ENCODE results near the gene POR.

DNA sequence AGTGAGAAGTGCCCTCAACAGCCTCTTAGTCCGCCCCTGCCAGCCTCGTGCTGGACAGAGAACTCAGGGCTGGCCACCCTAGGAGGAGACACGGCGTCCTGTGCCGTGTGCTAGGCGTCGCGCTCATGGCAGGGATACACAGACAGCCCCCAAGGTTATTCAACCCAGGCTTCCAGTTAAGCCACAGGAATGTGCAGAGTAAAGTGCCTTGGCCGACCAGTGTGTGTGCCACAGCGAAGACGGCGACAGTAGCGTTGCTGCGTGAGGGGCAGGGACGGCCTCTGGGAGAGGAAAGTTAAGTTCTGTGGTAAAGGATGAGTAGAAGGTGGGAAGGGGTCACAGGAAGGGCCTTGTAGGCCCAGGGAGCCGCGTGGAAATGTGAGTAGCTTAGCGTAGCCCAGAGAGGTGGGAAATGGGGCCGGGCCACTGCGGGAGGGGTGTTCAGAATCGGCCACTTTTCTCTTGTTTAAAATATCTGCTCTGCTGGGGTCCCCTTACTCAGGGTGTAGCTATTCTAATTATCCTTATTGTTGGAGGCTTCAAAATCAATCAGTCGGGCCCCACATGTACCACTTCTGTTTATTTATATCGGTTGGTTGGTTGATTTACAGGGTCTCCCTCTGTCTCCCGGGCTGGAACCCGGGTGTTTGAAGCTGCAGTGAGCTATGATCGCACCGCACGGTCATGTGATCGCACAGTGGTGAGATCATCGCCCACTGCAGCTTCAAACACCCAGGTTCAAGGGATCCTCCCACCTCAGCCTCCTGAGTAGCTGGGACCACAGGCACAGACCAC is 54.9 kb downstream of the POR start:
- TF ChIP-seq POLR2AphosphoS5 (IDR thresholded peaks at IDR 0.05; ENCODE audit: low read depth, low read length) = no peak
- no peak for TF ChIP-seq TEAD4 (IDR thresholded peaks at IDR 0.05; ENCODE audit: borderline replicate concordance, insufficient read depth)
- TF ChIP-seq MXI1 (IDR thresholded peaks at IDR 0.05; ENCODE audit: low read depth, low read length) = no peak
- TF ChIP-seq, protein P1, sequence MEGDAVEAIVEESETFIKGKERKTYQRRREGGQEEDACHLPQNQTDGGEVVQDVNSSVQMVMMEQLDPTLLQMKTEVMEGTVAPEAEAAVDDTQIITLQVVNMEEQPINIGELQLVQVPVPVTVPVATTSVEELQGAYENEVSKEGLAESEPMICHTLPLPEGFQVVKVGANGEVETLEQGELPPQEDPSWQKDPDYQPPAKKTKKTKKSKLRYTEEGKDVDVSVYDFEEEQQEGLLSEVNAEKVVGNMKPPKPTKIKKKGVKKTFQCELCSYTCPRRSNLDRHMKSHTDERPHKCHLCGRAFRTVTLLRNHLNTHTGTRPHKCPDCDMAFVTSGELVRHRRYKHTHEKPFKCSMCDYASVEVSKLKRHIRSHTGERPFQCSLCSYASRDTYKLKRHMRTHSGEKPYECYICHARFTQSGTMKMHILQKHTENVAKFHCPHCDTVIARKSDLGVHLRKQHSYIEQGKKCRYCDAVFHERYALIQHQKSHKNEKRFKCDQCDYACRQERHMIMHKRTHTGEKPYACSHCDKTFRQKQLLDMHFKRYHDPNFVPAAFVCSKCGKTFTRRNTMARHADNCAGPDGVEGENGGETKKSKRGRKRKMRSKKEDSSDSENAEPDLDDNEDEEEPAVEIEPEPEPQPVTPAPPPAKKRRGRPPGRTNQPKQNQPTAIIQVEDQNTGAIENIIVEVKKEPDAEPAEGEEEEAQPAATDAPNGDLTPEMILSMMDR (IDR thresholded peaks at IDR 0.05) = no peak
- TF ChIP-seq, protein P2, sequence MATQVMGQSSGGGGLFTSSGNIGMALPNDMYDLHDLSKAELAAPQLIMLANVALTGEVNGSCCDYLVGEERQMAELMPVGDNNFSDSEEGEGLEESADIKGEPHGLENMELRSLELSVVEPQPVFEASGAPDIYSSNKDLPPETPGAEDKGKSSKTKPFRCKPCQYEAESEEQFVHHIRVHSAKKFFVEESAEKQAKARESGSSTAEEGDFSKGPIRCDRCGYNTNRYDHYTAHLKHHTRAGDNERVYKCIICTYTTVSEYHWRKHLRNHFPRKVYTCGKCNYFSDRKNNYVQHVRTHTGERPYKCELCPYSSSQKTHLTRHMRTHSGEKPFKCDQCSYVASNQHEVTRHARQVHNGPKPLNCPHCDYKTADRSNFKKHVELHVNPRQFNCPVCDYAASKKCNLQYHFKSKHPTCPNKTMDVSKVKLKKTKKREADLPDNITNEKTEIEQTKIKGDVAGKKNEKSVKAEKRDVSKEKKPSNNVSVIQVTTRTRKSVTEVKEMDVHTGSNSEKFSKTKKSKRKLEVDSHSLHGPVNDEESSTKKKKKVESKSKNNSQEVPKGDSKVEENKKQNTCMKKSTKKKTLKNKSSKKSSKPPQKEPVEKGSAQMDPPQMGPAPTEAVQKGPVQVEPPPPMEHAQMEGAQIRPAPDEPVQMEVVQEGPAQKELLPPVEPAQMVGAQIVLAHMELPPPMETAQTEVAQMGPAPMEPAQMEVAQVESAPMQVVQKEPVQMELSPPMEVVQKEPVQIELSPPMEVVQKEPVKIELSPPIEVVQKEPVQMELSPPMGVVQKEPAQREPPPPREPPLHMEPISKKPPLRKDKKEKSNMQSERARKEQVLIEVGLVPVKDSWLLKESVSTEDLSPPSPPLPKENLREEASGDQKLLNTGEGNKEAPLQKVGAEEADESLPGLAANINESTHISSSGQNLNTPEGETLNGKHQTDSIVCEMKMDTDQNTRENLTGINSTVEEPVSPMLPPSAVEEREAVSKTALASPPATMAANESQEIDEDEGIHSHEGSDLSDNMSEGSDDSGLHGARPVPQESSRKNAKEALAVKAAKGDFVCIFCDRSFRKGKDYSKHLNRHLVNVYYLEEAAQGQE (IDR thresholded peaks at IDR 0.05; ENCODE audit: low read depth, low read length) = no peak
- no peak for TF ChIP-seq RAD21 (IDR thresholded peaks at IDR 0.05; ENCODE audit: low read length)
- TF ChIP-seq ELF1 (IDR thresholded peaks at IDR 0.05) = no peak
- TF ChIP-seq NFIC (IDR thresholded peaks at IDR 0.05; ENCODE audit: borderline replicate concordance) = no peak
- no peak for TF ChIP-seq EP300 (IDR thresholded peaks at IDR 0.05; ENCODE audit: borderline replicate concordance in 1 of 2, low read depth in 1 of 2, low read length in 1 of 2)
- TF ChIP-seq, protein P3, sequence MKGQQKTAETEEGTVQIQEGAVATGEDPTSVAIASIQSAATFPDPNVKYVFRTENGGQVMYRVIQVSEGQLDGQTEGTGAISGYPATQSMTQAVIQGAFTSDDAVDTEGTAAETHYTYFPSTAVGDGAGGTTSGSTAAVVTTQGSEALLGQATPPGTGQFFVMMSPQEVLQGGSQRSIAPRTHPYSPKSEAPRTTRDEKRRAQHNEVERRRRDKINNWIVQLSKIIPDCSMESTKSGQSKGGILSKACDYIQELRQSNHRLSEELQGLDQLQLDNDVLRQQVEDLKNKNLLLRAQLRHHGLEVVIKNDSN (IDR thresholded peaks at IDR 0.05; ENCODE audit: borderline replicate concordance, low read depth) = no peak
- TF ChIP-seq, protein P4, sequence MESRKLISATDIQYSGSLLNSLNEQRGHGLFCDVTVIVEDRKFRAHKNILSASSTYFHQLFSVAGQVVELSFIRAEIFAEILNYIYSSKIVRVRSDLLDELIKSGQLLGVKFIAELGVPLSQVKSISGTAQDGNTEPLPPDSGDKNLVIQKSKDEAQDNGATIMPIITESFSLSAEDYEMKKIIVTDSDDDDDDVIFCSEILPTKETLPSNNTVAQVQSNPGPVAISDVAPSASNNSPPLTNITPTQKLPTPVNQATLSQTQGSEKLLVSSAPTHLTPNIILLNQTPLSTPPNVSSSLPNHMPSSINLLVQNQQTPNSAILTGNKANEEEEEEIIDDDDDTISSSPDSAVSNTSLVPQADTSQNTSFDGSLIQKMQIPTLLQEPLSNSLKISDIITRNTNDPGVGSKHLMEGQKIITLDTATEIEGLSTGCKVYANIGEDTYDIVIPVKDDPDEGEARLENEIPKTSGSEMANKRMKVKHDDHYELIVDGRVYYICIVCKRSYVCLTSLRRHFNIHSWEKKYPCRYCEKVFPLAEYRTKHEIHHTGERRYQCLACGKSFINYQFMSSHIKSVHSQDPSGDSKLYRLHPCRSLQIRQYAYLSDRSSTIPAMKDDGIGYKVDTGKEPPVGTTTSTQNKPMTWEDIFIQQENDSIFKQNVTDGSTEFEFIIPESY (IDR thresholded peaks at IDR 0.05; ENCODE audit: borderline replicate concordance, low read depth) = no peak
